NOMO-1 treated with dmso at 0.1 percent for 144 hours (cell line): ENCODE results near the gene VMAC.

Source experiments
- DNase-seq: peaks from one replicate; lab custom pipeline; 2025; ENCODE audit not compliant: unreplicated experiment; lab: John Stamatoyannopoulos, UW

Gene VMAC

GRCh38 chr19:5951338-5951861 is 46.7 kb downstream of the VMAC start:
- peak; percentile 6 for DNase-seq

DNA sequence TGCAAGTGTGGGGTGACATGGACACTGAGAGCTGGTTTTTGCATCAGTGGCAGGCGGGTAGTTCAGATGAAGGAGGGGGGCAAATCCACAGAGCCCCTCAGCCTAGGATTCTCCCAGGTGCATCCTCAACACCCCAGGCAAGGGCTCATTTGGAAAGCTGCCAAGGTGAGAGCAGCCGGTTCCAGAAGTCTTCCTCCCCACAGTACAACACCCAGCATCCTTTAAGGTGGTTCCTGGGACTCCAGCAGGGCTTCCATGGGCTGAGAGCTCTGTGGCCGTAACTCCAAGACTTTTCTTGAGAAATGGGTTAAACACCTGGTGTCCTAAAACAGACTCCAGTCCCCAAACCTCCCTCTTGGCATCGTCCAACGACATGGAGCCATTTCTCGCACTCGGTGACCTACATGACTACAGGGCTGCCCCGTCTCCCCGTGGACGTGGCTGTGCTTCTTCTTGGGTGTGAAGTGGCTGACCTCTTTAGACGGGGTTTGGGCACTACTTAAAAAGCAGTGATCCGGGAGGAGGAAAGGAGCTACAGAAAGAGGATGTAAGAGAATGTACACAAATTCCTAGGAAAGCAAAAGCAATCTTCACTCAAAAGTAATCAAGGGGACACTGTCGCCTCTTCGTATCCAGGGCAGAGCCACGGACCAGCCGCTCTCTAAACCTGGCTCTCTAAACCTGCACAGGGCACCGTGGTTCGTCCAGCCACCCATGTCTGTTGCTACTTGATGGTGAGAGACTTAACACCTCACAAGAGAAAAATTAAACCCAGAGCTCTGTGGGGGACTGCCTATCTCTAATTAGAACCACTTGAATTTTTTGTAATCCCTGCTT is 47.7 kb downstream of the VMAC start:
- DNase-seq = no peak

DNA sequence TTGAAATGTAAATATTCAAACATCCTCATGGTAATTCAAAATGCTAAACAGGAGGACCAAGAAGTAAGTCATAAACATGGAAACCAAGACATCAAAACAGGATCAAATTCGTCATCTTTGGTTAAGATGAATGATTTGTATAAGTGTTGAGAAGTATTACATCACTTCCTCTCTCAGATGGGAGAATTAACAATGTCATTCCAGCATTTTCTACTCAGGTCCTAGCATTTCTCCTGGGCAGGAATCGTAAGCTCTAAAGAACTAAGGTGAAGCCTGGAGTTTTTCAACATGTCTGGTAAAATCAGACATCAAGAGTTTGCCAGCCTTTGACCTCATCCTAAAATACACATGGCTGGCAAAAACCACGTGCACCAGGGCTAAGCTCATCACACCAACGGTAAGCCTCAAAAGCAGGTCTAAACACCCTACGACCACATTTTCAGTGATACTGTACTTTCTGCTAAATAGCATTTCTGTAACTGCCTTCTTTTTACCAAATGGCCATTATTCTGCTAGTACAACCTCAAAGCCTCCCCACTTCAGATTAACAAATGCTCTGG is 48.4 kb downstream of the VMAC start:
- no peak for DNase-seq

GRCh38 chr19:5953680-5954213 is 49.1 kb downstream of the VMAC start:
- DNase-seq = no peak

DNA sequence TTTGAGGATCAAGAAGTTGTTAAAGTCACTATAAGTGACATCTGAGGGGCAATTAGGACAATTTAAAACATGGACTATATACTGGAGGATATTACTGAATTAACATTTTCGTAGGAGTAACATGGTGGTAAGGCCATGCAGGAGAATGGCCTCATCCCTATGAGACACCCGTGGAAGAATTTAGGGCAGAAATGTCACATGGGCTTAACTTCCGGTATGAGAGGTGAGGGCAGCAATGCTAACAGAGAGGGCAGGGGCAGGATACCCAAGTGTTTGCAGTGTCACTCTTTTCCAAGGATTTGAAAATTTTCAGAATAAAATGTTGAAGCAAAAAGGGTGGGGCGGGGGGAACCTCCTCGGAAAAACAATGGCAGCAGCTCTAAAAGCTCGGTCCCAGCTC is 49.6 kb downstream of the VMAC start:
- DNase-seq = no peak

DNA sequence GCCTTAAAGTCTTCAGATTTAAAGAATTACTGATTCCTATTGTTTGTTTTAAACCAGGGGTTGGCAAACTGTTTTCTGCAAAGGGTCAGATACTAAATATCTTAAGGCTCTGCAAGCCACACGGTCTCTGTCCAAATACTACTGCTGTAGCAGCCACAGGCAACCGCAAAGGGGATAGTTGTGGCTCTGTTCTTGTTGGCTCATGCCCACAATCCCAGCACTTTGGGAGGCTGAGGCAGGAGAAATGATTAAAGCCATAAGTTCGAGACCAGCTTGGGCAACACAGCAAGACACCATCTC is 50.9 kb downstream of the VMAC start:
- no peak for DNase-seq

DNA sequence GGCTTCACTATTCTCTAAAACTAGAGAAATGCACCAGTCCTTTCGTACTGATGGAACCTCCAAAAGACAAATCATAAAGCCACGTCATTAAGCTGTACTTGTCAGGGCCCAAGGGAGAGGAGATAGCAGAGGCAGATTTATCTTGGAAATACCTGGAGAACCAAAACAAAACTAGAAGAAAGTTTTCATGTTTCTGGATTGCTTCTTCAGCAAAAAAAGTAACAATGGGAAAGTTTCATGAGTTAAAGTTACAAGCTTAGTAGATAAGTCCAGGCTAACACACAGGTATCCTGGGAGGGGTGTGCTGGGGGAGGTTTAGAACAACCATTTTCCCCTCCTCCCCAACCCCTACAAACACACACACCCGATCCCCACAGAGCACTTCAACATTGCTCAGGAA is 51.7 kb downstream of the VMAC start:
- no peak for DNase-seq

DNA sequence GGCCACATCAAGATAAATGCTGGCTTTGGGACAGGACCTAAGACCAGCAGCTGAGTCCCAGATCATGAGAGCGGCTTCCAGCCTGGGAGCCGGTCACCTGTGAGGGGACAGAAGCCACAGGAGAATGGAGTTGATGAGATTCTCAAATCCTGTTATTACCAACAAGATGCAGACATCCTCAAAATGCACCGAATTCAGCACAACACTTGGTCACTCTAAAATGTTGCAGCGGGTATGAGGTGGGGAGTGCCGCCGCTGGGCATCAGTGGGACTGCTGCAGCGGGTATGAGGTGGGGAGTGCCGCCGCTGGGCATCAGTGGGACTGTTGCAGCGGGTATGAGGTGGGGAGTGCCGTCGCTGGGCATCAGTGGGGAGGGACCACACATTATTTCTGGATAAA is 52.1 kb downstream of the VMAC start:
- no peak for DNase-seq

GRCh38 chr19:5957170-5957569 is 52.5 kb downstream of the VMAC start:
- DNase-seq = no peak

DNA sequence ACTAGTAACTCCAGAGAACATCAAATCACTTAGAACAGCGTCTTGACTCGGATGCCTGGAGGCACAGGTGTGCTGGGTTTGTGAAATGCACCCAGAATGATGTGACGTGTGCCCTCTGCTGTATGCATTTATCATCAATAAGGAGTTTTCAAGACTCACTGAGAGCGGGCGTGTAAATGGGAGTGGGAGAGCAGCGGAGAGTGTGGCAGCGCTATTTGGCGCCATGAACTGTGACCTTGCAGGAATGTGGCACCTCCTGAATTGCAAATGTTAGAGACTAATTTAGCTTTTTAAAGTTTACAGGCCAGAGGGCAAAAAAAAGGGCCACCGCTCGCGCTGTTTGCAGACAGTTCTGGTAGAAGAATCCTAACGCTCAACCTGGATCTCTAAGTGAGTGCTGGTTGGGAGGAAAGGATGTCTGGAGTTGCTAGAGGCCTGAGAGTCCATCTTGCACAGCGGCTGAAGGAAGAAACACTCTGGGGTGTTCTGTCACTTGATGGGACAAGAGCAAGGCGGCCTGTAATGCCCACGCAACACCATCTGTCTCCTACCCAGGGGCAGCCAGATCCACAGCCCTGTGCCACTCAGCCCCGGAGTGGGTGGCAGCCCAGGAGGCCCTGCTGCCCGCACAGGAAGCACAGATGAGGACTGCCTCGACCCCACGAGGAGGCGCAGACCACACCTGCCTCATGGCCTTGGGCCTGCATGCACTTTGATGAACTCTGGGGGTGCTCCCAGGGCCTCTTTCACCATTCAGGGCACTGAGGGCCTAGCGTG is 53.6 kb downstream of the VMAC start:
- DNase-seq = no peak

- DNase-seq = no peak
Measured at GRCh38 chr19:5958851-5959122, 54.1 kb downstream of the VMAC start.

DNA sequence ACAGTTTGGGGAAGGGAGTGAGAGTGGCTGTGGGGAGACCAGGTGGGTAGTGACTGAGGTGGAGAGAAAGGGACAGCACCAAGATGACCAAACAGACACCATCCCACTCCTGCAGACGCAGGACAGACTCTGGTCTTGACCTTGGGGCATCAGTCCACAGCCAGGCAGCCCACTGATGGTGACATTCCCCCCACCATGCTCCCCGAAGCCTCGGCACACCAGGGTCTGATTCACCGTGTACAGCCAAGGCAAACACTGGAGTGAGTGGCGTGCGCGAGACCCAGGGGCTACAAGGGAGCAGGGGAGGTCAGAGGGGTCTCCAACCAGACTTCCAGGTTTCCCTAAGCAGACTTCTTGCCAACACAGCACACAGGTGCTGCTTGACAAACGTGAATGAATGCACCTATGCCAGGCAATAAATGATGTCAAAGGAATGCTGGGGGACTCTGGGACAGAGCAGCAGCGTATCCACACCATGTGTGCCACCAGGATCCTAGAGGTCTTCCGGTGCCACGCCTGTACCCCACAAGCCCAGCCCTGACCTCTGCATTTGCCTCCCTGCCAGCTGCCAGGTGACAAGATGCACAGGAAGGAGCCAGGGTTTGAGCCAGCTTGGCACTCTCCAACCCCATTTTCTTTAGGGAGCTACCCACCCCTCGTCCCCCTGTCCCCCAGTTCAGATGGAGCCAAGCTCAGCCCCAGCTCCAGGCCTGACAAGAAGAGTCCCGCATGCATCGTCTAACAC is 54.8 kb downstream of the VMAC start:
- DNase-seq = no peak
